Stimulated activated CD8-positive, alpha-beta memory T cell treated with anti-CD3 and anti-CD28 coated beads, Interleukin-7, amount 100 ng/mL, for 48 hours (primary cell): ENCODE measurements around the gene PRDM11.

ENCODE experiments used
- DNase-seq, 2 donors: peaks; one replicate each; pipeline ENCODE4 v3.0.0-alpha.2; 2020; ENCODE audit warnings: low read depth in 1 of 2; ENCODE audit errors: extremely low read depth in 1 of 2

The PRDM11 gene

DNA sequence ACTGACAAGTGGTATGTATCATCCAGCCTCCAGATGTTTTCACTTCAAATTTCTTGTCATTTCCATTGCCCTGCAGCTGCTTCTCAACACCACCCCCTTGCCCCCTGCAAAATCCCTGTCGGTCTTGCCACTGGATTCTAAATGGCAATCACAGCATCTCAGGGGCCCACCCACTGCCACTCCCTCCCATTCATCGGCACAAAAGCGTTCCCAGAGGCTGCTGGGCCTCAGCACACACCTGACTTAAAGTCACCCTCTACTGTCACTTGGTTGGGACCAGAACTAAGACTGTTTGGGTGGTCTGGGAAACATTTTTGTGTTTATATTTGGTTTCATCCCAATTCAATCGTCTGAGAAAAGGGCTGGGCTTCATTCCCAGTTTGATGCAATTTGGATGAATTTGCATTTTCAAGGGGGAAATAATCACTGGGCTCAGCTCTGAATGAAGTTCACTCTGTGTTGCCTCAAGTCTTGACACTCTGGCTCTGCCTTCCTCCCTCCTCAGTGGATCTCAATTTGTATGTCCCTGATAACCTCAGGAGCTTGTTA, 112.6 kb downstream of the PRDM11 start:
- DNase-seq, result no peak

DNA sequence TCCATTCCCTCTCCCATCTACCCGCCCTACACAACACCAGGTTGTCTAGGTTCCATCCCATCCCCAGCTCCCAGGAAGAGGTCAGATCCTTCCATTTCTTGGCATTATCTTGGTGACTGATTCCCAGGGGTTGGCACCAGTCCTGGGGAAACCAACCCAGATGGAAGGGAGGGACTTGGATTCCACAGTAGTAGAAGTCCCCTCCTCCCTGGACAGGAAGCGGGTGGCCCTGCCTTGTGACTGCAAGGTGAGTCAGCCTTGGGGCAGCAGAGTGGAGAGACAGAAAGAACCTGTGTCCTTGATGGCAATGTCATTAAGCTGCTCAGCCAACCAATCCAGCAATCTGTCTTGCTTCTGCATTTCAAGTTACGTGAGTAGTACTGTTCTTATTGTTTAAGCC, 113.2 kb downstream of the PRDM11 start:
- DNase-seq, result no peak

DNA sequence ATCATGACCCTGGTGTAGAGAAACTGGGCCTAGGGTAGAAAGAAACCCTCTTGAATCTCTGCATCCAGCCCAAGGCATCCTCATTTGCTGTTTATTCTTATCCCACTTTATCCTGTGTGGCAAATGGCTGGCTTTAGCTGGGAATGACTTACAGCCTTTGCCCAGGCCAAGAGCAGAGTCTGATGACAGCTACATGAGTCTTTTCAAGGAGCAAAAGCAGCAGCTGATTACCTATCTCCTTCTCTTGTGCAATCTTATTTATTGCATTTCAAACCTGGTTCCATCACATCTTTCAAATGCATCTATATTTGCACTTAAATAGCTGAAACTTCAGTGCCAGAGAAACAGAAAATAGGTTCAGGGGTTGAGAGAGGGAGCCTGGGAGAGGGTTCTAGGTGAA, 113.6 kb downstream of the PRDM11 start:
- DNase-seq, result no peak

DNA sequence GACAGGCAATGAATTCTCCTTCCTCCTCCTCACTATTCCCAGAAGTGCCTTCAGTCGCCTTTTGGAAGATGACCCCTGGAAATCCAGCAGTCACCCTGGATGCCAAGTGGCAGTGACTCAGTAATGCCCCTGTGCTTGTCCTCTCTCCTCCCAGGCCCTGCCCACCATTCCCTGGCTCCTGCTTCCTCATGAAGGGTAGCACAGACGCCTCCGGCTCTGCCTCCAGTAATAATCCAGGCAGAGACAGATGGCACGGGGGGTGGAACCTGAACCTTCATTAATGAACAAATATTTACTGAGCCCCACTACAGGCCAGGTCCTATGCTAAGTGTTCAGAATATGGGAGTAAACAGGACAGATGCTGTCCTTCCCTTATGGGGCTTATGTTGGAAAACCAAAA, 116.5 kb downstream of the PRDM11 start:
- no peak for DNase-seq

DNA sequence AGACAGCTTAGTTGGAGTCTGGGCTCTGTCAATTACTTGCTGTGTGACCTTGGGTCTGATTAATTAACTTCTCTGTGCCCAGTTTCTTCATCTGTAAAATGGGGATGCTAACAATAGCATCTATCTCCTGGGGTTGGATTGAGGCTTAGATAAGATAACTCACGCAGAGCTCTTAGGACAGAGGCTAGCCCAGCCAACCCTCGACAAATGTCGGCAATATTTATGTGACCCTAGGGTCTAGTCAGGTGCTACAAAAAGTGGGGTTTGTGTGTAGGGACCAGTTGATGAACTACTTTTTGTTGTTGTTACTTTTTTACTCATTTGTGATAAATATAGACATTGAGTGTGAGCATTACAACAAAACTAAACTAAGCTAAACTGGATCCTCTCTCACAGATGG, 117.3 kb downstream of the PRDM11 start:
- DNase-seq, result no peak

DNA sequence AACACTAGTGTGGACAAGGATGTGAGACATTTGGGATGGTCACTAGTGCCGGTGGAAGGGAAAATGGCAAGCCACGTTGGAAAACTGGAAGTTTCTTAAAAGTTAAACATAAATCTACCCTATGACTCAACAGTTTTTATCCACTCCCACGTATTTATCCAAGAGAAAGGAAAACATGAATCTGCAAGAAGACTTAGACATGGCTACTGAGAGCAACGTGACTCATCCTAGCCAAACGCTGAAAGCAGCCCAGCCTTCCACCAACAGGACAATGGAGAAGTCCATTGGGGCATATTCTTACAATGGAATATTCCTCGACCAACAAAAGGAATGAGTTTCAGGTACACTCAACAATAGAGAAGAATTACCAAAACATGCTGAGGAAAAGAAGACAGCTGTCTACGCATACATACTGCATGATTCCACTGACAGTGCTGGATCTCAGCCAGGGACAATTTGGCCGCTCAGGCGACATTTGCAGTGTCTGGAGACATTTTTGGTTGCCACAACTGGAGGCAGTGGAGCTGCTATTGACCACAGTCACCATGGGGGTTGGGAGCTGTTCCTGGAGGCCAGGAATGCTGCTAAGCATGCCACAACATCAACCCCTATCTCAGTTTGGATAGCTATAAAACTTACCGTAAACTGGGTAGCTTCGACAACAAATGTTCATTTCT, 118.5 kb downstream of the PRDM11 start:
- DNase-seq, result no peak

DNA sequence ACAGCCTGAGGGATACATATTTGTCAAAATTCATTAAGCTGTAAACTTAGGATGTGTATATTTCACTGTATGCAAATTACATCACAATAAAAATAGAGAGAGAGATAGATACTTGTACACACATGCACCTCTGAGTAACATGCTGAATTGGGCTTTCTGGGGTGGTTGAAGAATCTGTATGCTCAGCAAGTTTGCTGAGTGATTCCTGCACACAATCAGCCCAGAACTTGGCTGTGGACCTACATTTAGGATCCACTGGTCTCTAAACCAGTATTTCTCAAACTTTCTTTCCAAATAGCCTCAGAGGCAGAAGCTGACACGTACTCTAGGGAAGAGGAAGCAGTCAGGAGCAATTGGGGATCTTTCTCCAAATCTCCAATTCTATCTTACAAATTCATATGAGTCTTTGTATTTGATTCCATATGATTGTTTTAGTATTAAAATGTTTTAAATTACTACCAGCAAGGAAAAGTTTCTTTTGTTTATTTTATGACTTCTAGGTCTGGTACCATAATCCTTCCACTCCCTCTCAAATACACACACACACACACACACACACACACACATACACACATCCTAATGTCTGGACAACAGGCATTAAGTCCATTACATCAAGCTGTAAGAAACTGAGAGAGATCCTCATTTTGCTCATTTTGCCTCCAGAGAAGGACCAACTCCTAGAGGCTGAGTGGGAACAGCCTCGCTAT, 119.7 kb downstream of the PRDM11 start:
- DNase-seq, result no peak

DNA sequence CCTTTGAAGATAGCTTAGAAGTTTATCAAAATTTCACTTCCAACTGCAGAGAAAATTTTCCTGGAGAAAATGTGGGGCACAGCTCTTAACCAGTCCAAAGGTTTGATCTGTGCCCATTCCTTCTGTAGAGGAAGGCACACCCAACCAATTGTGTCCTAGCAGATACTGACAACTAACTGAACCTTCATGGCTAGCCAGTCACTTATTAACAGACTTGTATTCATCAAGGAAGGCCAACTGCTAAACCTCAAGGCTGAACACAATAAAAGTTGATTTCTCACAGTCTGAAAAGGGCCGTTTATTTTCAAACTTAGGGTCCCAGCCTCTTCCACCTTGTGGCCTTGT, 120.2 kb downstream of the PRDM11 start:
- no peak for DNase-seq

DNA sequence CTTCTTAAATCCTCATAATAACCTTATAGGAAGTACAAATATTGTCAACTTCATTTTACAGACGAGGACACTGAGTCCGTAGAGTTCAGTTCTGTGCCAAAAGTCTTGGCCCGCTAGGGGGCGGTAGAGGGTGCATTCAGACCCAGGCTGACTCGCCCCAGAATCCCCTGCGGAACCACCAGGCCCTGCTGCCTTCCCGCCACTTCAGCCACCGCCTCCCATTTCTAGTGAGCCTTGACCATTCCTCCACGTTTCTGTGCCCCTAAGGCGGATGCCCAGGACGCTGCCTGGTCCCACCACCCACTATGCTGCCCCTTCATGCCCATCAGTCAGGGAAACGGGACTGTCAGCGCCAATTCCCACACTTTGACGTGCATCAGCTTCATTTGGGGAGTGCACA, 120.6 kb downstream of the PRDM11 start:
- peak in 1 of 2 donors; percentile 5 for DNase-seq

DNA sequence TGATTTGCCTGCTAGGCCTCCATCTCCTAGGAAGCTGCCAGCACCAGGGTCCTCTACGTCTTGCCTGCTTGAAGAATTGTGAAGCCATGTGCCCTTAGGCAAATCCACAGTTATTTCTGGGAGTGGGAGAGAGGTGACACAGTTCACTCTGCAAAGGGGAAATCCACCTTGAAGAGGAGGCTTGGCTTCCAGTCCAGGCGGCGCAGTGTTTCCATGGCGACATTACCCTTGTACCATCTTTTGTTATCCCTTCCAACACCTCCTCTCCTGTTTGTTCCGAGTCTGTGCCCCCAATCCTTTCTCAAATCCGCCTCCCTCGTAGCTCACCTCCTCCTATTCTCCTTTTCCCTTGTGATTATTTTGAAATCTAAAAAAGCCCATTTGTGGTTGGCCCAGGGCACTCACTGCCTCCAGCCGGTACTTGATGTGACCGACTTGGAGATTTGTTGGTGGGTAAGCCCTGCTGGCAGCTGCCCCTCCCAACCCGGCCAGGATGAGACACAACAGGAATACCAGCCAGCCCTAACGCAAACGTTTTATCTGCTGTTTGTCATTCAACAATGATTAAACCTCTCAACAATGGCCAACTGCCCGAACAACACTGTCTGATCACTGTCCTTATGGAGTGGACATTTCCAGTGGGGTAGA, 121.3 kb downstream of the PRDM11 start:
- no peak for DNase-seq

DNA sequence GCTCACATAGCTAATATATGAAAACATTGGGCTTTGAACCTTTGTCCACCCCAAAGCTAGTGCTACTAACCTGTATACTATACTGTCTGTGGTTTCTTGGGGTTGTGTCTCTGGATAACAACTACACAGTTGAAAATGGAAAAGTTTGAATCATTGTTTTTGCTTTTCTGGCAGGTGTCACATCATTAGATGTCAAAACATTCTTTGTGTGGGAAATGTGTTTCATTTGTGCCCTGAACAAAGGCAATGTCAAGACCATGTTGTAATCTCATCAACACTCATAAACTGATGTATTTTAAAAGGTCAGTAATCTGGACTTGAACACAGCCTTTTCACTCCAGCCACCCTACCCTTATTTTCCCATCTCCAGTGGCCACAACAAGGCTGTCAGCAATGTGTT, 123.2 kb downstream of the PRDM11 start:
- no peak for DNase-seq

DNA sequence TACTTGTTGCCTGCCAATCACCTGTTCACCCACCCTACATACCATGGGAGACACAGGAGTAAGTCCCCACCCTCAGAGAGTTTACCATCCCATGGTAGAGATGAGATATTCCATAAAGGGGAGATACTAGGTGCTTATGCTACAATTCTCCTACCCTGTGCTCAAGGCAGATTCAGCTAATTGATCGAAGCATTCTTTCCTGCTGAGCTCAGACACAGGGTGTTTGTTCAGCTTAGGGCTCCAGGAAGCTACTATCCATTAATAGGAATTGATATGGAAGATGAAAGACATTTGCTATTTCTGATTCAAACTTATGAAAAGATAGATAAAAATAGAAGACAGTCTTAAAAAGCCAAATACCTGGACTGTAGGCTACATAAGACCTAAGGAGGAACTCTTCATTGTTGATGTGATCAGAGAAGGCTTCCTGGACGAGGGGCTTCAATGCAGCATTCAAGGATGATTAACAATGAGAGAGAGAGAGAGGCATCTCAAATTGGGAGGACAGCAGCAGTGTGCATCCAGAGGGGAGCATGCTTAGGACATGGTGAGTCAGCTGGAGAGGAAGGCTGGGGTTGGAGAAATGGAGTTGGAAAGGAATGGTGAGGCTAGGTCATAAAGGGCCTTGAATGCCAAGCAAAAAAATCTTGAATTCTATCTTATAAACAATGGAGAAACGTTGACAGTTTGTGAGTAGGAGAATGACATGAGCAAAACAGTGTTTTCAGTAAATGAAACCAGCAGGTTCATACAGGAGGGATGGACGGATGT, 124.7 kb downstream of the PRDM11 start:
- no peak for DNase-seq

DNA sequence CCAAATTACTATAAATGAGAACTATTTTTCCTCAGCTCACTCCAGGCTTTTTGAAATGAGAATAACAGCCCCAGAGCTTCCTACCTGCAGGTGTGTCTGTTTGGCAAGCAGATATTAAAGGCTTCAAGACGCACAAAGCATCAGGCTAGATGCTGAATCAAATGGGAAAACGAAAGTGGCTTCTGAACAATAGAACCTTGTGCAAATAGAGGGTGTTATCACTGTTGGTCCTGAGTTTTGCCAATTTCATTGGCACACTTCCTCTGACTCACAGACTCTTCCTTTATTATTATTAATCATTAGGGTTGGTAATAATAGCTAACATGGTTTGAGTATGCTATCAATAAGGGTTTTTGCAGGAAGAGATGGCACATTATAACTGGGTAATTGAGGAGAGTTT, 126.3 kb downstream of the PRDM11 start:
- DNase-seq, result no peak

DNA sequence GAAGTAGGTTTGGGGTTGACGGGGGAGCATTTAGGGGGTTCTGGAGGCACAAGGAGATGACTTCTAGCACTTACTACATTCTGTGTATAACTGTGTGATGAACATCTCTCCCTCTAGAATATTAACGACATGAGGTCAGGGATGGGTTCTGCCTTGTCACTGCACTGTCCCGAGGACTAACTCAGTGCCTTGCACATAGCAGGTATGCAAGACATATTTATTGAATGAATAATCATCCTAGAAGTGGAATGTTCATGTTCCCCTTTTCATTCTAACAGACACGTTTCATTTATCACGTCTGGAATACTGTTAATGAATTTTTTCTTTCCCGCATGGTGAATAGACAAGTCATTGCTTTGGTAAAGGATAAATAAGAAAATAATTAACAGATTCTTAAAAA, 127.1 kb downstream of the PRDM11 start:
- no peak for DNase-seq

DNA sequence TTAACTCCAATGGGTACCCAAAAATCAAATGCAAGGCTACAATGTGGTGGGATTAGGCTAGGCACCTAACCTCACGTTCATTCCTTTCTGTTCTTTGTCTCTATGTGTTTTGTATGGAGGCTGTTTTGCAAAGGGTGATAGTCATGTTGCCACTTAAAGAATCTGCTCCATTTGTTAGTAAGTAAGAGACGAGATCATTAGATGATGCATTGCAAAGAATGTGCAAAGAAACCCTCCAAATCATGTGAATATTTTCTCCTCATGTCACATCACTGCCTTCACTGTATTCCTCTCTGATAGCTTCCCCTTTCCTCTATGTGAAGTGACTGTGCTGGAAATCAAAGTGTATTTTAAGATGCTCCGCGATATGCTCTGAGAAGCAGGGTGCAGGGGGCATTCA, 127.8 kb downstream of the PRDM11 start:
- no peak for DNase-seq

DNA sequence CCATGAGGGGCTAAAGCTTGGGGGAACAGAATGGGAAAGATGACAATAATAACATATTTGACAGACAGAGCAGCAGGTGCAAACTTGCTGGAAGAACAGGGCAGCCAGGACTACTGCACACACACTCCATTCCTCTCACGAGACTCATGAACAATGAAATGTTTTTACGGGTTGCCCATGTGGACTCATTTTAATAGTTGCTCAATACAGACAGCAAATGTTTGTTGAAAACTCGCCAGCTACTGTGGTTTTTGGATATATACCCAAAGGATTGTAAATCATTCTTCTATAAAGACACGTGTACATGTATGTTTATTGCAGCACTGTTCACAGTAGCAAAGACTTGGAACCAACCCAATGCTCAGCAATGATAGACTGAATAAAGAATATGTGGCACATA, 129.4 kb downstream of the PRDM11 start:
- no peak for DNase-seq

DNA sequence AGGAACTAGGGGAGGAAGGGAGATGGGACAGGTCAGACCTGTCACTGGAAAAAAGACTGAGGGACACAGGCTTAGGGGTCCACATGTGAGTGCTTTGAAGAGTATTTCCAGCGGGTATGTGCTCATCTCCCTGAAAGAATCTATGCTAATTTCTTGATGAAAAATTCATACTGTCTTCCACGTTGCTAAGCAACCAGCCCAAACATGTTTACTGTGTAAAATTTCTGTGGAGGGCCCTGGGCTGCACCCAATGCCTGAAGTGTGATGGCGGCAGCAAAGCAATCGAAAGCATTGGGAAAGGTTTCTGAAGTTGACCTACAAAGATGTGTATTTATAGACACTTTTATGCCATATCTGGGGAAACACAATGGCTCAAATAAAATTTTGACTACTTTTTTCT, 132.3 kb downstream of the PRDM11 start:
- no peak for DNase-seq

DNA sequence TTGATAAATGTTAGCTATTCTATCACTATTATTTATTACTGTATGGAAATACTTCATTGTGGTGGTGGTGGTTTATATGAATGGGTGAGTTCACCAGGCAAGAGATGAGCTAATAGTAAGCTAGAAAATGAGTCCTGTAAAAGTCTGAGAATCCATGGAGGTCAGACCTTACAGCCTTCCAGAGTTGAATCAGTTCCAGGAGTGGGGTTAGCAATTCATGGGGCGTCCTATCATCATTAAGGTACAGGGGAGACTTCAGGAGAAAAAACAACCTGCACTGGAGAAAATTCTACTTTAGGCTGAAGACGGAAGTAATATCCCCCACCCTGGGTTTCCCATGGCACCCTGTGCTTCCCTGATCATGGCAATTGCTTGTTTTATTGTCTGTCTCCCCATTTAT, 133.2 kb downstream of the PRDM11 start:
- DNase-seq, result no peak

DNA sequence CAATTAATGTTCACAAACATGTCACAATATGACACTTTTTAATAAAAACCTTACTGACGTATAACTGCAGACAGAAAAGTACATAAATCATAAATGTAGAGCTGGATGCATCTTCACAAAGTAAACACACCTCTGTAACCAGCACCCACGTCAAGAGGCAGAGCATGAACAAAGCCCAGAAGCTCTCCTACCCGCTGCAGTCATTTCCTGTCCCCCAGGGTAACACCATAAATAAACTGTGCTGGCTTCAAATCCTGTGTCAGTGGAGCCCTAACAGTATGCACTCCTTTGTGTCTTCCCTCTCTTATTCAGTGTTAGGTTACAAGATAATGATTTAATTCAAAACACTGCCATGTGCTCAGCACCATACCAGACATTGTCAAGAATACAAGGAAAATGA, 134.0 kb downstream of the PRDM11 start:
- no peak for DNase-seq

DNA sequence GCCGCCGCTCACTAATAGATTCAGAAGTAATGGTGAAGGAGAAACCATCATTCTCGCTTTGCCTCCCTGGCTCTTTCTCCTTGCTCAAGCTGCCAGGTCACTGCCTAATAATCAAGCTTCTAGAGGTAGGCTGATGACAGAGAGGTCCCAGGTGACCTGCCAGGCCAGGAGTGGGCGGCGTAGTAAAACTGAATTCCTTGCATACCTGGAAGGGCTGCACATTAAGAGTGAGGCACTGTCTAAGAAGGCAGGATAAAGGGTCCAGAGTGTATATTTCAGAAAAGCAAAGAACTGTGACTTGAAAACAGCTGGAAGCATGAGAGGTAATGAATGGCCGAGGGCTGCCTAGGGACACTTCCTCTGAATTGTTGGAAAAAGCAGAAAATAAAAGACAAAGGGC, 135.6 kb downstream of the PRDM11 start:
- no peak for DNase-seq
